Thyroid gland (tissue), 4 donors: Measurements from ENCODE around the gene BICRA. TPM values are rescaled to one million over a fixed set of nuclear protein-coding genes. Genes with fewer than 3 reads are reported as not detected.

ENCODE experiments used
- DNase-seq, 2 donors: peaks; one replicate each; pipeline ENCODE4 v3.0.0-alpha.2; 2019
- H3K27ac ChIP-seq, 3 donors: fragments of 200-600 bp; sonication (generic); 1 replicate in 2 of 3; 2 replicates in 1 of 3; pipeline ENCODE4 v1.5.1; 2016 to 2019; ENCODE audit warnings: mild to moderate bottlenecking in 1 of 3, moderate library complexity in 1 of 3
- H3K27me3 ChIP-seq: fragments of 200-600 bp; sonication (generic); one replicate; pipeline ENCODE4 v1.5.1; 2019
- H3K36me3 ChIP-seq, 2 donors: fragments of 200-600 bp; sonication (generic); one replicate each; pipeline ENCODE4 v1.5.1; 2016 to 2019
- H3K4me1 ChIP-seq, 2 donors: fragments of 200-600 bp; sonication (generic); one replicate each; pipeline ENCODE4 v1.5.1; 2017 to 2019
- H3K4me3 ChIP-seq, 3 donors: fragments of 200-600 bp; sonication (generic); replicated peaks in 1 of 3; 1 replicate in 2 of 3; 2 replicates in 1 of 3; pipeline ENCODE4 v1.5.1; 2016; ENCODE audit warnings: mild to moderate bottlenecking in 1 of 3
- H3K9me3 ChIP-seq: fragments of 200-600 bp; sonication (generic); one replicate; pipeline ENCODE4 v1.5.1; 2017
- CTCF ChIP-seq, 6 experiments: fragments of 200-600 bp in 3 of 6; fragments of 450-650 bp in 3 of 6; sonication (generic) in 3 of 6; IDR thresholded peaks; one replicate each; pipeline ENCODE4 v1.5.1; 2016 to 2019; ENCODE audit warnings: antibody characterized with exemption in 6 of 6, mild to moderate bottlenecking in 2 of 6, inconsistent platforms in 1 of 6, moderate library complexity in 1 of 6
- POLR2A ChIP-seq, 2 donors: fragments of 450-650 bp; IDR thresholded peaks; one replicate each; pipeline ENCODE4 v1.6.1; 2017; ENCODE audit warnings: antibody characterized with exemption in 2 of 2, mild to moderate bottlenecking in 2 of 2, moderate library complexity in 1 of 2
- WGBS, 2 donors: methylation state at CpG; one replicate each; pipeline ENCODE4 v1.1.5; 2017; 5-methylcytosine and 5-hydroxymethylcytosine counted together
- intact Hi-C: fragments of 100-400 bp; cut with DNase I; formaldehyde crosslinking; loops from one replicate; pipeline ENCODE4 v1.15.1; 2023
- total RNA-seq, 4 donors: library from RNA; depleted of rRNA; stranded (reverse); fragments of >200 nt; gene quantifications; one replicate each; pipeline ENCODE4 v1.2.3, GENCODE V29; 2016

The BICRA gene
- total RNA-seq, 4 donors from 2014 or later: 5.8 to 15.2 (median 13.2) TPM

- H3K4me1 ChIP-seq: no peaks in the 10 kb centered on the region
- intact Hi-C loops: no loop called here
- no peaks in the 10 kb centered on the region for H3K27me3 ChIP-seq
- TF ChIP-seq POLR2A (IDR thresholded peaks at IDR 0.05) (no peak), CTCF (IDR thresholded peaks at IDR 0.05) (no peak)
- 90 to 93% methylated on average over 3 of the region's 3 CpGs for WGBS, 2 donors
- H3K27ac ChIP-seq: no peak overlapping the region
- H3K4me3 ChIP-seq: no peak overlapping the region
- H3K9me3 ChIP-seq: no peaks in the 10 kb centered on the region
- DNase-seq: no peak
- peaks cover 15 to 20% of the 10 kb centered on the region in 2 donors for H3K36me3 ChIP-seq
These were observed 95.7 kb downstream of the BICRA start for GRCh38 chr19:47704656-47705055.

DNA sequence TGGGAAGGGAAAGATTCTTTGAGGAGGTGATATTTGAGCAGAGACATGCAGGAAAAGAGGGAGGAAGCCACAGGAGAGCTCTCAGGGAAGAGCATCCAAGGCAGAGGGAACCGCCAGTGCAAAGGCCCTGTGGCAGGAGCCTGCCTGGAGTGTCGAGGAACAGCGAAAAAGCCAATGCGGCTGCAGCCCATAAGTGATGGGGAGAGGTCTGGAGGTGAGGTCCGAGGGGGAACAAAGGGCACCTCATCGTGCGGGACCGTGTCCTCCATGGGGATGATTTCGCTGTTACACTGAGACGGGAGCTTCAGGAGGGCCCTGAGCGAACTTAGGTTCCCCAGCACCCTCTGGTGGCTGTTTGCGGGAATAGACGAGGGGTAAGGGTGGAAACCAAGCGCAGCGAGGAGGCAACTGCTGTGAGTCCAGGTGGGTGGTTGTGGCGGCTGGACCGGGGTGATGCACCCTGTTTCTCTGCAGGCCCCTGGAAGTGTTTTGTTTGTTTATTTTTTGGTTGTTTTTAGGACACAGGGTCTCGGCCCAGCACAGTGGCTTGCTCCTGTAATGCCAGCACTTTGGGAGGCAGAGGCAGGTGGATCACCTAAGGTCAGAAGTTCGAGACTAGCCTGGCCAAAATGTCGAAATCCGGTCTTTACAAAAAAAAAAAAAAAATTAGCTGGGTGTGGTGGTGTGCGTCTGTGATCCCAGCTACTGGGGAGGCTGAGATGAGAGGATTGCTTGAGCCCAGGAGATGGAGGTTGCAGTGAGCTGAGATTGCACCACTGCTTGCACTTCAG lies 98.4 kb downstream of the BICRA start:
- no peaks in the 10 kb centered on the region for H3K9me3 ChIP-seq
- no peaks in the 10 kb centered on the region for H3K4me1 ChIP-seq
- intact Hi-C loops: no loop called here
- peak; percentile 34 to 80 (median 72) for TF ChIP-seq CTCF (IDR thresholded peaks at IDR 0.05)
- no peak for TF ChIP-seq POLR2A (IDR thresholded peaks at IDR 0.05)
- WGBS, 2 donors: 21 to 26% methylated on average over 18 to 22 of the region's 22 CpGs
- H3K36me3 ChIP-seq: peaks cover 3 to 5% of the 10 kb centered on the region in 2 donors
- DNase-seq: peak; percentile 68 to 71
- H3K4me3 ChIP-seq: no peak overlapping the region
- no peak overlapping the region for H3K27ac ChIP-seq
- H3K27me3 ChIP-seq: no peaks in the 10 kb centered on the region

GRCh38 chr19:47711652-47712242 lies 102.8 kb downstream of the BICRA start:
- no peak for DNase-seq
- Histone ChIP-seq H3K27ac (no peak overlapping the region), H3K4me3 (no peak overlapping the region), H3K4me1 (no peaks in the 10 kb centered on the region), H3K36me3 (peaks cover 1 to 4% of the 10 kb centered on the region in 2 donors), H3K27me3 (no peaks in the 10 kb centered on the region), H3K9me3 (no peaks in the 10 kb centered on the region)
- intact Hi-C loops: loop anchor here (5.0 kb wide), 2 partner anchors 36 to 76 kb away; partner anchors contain the start of gene NOP53
- 70 to 80% methylated on average over 8 of the region's 8 CpGs for WGBS, 2 donors
- no peak for TF ChIP-seq POLR2A (IDR thresholded peaks at IDR 0.05)
- no peak for TF ChIP-seq CTCF (IDR thresholded peaks at IDR 0.05)

DNA sequence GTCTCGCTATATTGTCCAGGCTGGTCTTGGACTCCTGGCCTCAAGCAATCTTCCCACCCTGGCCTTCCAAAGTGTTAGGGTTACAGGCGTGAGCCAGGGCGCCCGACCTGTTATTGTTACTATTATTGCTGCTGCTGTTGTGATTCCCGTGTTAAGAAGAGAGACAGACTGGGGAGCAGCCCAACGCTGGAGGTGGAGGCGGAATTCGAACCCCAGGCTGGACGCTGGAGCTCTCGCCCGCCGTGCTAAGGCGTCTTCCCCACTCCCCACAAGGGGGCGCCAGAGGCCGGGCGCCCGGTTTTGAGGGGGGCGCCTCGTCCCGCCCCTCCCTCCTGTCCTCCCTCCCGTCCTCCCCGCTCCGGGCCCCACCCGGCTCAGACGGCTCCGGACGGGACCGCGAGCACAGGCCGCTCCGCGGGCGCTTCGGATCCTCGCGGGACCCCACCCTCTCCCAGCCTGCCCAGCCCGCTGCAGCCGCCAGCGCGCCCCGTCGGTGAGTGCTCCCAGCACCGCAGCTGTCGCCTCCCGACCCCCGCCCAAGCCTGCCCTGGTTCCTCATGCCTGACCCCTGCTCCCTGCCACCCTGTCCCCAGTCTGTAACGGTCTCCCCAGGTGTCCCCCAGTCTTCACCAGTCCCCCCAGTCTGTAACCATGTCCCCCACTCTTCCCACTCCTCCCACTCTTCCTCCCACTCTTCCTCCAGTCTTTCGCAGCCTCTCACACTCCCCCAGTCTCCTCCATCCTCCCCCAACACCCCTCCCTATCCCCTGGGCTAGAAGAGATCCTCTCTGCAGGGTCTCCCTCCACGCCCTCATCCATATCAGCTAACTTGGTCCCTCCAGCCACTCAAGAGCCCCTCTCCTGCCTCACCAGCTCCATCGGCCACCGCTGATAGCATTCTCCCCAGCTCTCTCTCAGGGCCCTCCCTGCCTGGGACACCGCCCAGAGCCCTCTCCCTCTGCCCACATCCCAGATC lies 104.4 kb downstream of the BICRA start, which contains the start of gene EHD2:
Gene EHD2, plus strand, starts transcription at position 377 of the 976 bp plus-strand sequence. CDS start 3,191 bp downstream, outside the sequence.
- H3K27ac ChIP-seq: peak within 1 kb of the TSS; percentile 77 to 91 (median 82)
- peaks cover 0 to 2% of the 10 kb centered on the region in 2 donors for H3K4me1 ChIP-seq
- H3K9me3 ChIP-seq: no peaks in the 10 kb centered on the region
- 8 to 14% methylated on average over 29 to 50 of the region's 52 CpGs for WGBS, 2 donors
- no peaks in the 10 kb centered on the region for H3K27me3 ChIP-seq
- TF ChIP-seq POLR2A (IDR thresholded peaks at IDR 0.05) (peak; percentile 41 to 70), CTCF (IDR thresholded peaks at IDR 0.05) (peak; percentile 86 to 98 (median 96))
- peak within 1 kb of the TSS; percentile 53 to 72 (median 69) for H3K4me3 ChIP-seq
- intact Hi-C loops: loop anchor here (5.0 kb wide), 2 partner anchors 34 to 74 kb away; partner anchors contain the start of gene NOP53
- DNase-seq: peak; percentile 59 to 68
- peaks cover 9% of the 10 kb centered on the region in 2 donors for H3K36me3 ChIP-seq
